Erythroblast (primary cell): ENCODE results near the gene ZNF574.
"Not testable (repeated sequence)": the region's sequence is repeated elsewhere in the genome, so short reads cannot be mapped to it uniquely, and the experiment has no call there.

Experiments
- GATA1 ChIP-seq: IDR thresholded peaks from 2 replicates; pipeline ENCODE4 v1.6.1; 2011; ENCODE audit warnings: low read depth, mild to moderate bottlenecking, control low read depth, low read length, moderate library complexity
- POLR2A ChIP-seq: IDR thresholded peaks from 2 replicates; pipeline ENCODE4 v1.6.1; 2011; ENCODE audit warnings: mild to moderate bottlenecking, low read length

DNA sequence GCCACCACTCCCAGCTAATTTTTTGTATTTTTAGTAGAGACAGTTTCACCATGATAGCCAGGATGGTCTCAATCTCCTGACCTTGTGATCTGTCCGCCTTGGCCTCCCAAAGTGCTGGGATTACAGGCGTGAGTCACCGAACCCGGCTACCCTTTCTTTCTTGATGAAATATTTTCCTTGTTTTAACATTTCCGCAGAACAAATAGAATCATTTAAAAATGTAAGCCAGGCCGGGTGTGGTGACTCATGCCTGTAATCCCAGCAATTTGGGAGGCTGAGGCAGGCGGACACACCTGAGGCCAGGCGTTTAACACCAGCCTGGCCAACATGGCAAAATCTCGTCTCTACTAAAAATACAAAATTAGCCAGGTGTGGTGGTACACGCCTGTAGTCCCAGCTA, 24.3 kb downstream of the ZNF574 start:
- not testable (repeated sequence) for TF ChIP-seq POLR2A, GATA1
